Measurements from ENCODE around the gene SLC38A10. TPM values are rescaled to one million over a fixed set of nuclear protein-coding genes. Genes with fewer than 3 reads are reported as not detected.

SLC38A10 gene
- polyA plus RNA-seq, 6 donors from 2014 or later, result 44.0 to 82.0 (median 51.0) TPM

- H3K4me3 Mint-ChIP-seq, result peak overlapping the region in 1 of 8 donors; percentile 9
- ATAC-seq (ENCODE audit: low read depth in 2 of 2), result no peak
- H3K36me3 Mint-ChIP-seq, result no peaks in the 10 kb centered on the region
- no peaks in the 10 kb centered on the region for H3K9me3 Mint-ChIP-seq
- no peak for DNase-seq
- peaks cover 12 to 27% (median 16%) of the 10 kb centered on the region in 3 donors for H3K4me1 Mint-ChIP-seq
- H3K27me3 Mint-ChIP-seq, result no peaks in the 10 kb centered on the region
- H3K27ac Mint-ChIP-seq, result peak overlapping the region in 1 of 6 donors; percentile 38
These were observed 50.0 kb downstream of the SLC38A10 start for GRCh38 chr17:81245024-81245664.

- H3K4me3 Mint-ChIP-seq, result no peak overlapping the region
- no peak for ATAC-seq (ENCODE audit: low read depth in 2 of 2)
- H3K4me1 Mint-ChIP-seq, result peaks cover 12 to 30% (median 20%) of the 10 kb centered on the region in 3 donors
- no peaks in the 10 kb centered on the region for H3K36me3 Mint-ChIP-seq
- no peaks in the 10 kb centered on the region for H3K27me3 Mint-ChIP-seq
- DNase-seq, result no peak
- H3K9me3 Mint-ChIP-seq, result no peaks in the 10 kb centered on the region
- H3K27ac Mint-ChIP-seq, result no peak overlapping the region
These were observed 50.6 kb downstream of the SLC38A10 start for GRCh38 chr17:81244358-81245023.

- Mint-ChIP-seq H3K4me3 (no peak overlapping the region), H3K27ac (no peak overlapping the region), H3K27me3 (no peaks in the 10 kb centered on the region), H3K36me3 (no peaks in the 10 kb centered on the region), H3K4me1 (peaks cover 12 to 30% (median 20%) of the 10 kb centered on the region in 3 donors), H3K9me3 (no peaks in the 10 kb centered on the region)
- DNase-seq, result no peak
- no peak for ATAC-seq (ENCODE audit: low read depth in 2 of 2)
These were observed 51.8 kb downstream of the SLC38A10 start for GRCh38 chr17:81243333-81243664.

GRCh38 chr17:81242421-81243332 lies 52.4 kb downstream of the SLC38A10 start:
- peak overlapping the region in 2 of 8 donors; percentile 11 to 64 for H3K4me3 Mint-ChIP-seq
- H3K27me3 Mint-ChIP-seq, result no peaks in the 10 kb centered on the region
- ATAC-seq (ENCODE audit: low read depth in 2 of 2), result no peak
- peaks cover 15 to 36% (median 24%) of the 10 kb centered on the region in 3 donors for H3K4me1 Mint-ChIP-seq
- DNase-seq, result no peak
- no peaks in the 10 kb centered on the region for H3K36me3 Mint-ChIP-seq
- no peaks in the 10 kb centered on the region for H3K9me3 Mint-ChIP-seq
- no peak overlapping the region for H3K27ac Mint-ChIP-seq

GRCh38 chr17:81241648-81242420 lies 53.3 kb downstream of the SLC38A10 start:
- ATAC-seq (ENCODE audit: low read depth in 2 of 2), result no peak
- peak overlapping the region in 4 of 6 donors; percentile 26 to 65 (median 45) for H3K27ac Mint-ChIP-seq
- DNase-seq, result peak; percentile 73
- no peaks in the 10 kb centered on the region for H3K27me3 Mint-ChIP-seq
- H3K4me1 Mint-ChIP-seq, result peaks cover 20 to 43% (median 31%) of the 10 kb centered on the region in 3 donors
- no peaks in the 10 kb centered on the region for H3K36me3 Mint-ChIP-seq
- H3K9me3 Mint-ChIP-seq, result no peaks in the 10 kb centered on the region
- H3K4me3 Mint-ChIP-seq, result peak overlapping the region in 5 of 8 donors; percentile 11 to 89 (median 32)

- Mint-ChIP-seq H3K4me1 (peaks cover 20 to 43% (median 30%) of the 10 kb centered on the region in 3 donors), H3K9me3 (no peaks in the 10 kb centered on the region), H3K36me3 (no peaks in the 10 kb centered on the region), H3K4me3 (peak overlapping the region in 4 of 8 donors; percentile 28 to 89 (median 64)), H3K27me3 (no peaks in the 10 kb centered on the region), H3K27ac (peak overlapping the region in 2 of 6 donors; percentile 49 to 65)
- no peak for DNase-seq
- ATAC-seq (ENCODE audit: low read depth in 2 of 2), result no peak
These were observed 53.9 kb downstream of the SLC38A10 start for GRCh38 chr17:81241203-81241602.

GRCh38 chr17:81240761-81241160 lies 54.3 kb downstream of the SLC38A10 start:
- H3K4me1 Mint-ChIP-seq, result peaks cover 20 to 43% (median 30%) of the 10 kb centered on the region in 3 donors
- no peaks in the 10 kb centered on the region for H3K27me3 Mint-ChIP-seq
- no peaks in the 10 kb centered on the region for H3K36me3 Mint-ChIP-seq
- ATAC-seq (ENCODE audit: low read depth in 2 of 2) (no peak), DNase-seq (no peak)
- H3K4me3 Mint-ChIP-seq, result peak overlapping the region in 6 of 8 donors; percentile 17 to 94 (median 74)
- H3K27ac Mint-ChIP-seq, result peak overlapping the region in 3 of 6 donors; percentile 47 to 86 (median 49)
- H3K9me3 Mint-ChIP-seq, result no peaks in the 10 kb centered on the region

GRCh38 chr17:81239714-81240555 lies 55.2 kb downstream of the SLC38A10 start:
- no peaks in the 10 kb centered on the region for H3K36me3 Mint-ChIP-seq
- ATAC-seq (ENCODE audit: low read depth in 2 of 2) (peak in 1 of 2 donors; percentile 5), DNase-seq (peak; percentile 34)
- peak overlapping the region; percentile 66 to 90 (median 88) for H3K27ac Mint-ChIP-seq
- H3K4me3 Mint-ChIP-seq, result peak overlapping the region; percentile 88 to 97 (median 92)
- peaks cover 24 to 46% (median 34%) of the 10 kb centered on the region in 3 donors for H3K4me1 Mint-ChIP-seq
- no peaks in the 10 kb centered on the region for H3K9me3 Mint-ChIP-seq
- H3K27me3 Mint-ChIP-seq, result no peaks in the 10 kb centered on the region

GRCh38 chr17:81238815-81239713 lies 56.0 kb downstream of the SLC38A10 start, which contains the start of the genes NDUFAF8 and TEPSIN:
TSS of gene NDUFAF8 (plus strand) at chr17:81239318. CDS start at chr17:81239364, 46 bp downstream.
TSS of gene TEPSIN (minus strand) at chr17:81239055. CDS start at chr17:81239033, 22 bp downstream.
- peaks cover 28 to 49% (median 39%) of the 10 kb centered on the region in 3 donors for H3K4me1 Mint-ChIP-seq
- no peaks in the 10 kb centered on the region for H3K27me3 Mint-ChIP-seq
- peak within 1 kb of the TSS; percentile 88 to 98 (median 95) for H3K4me3 Mint-ChIP-seq

GRCh38 chr17:81238490-81238814 lies 56.7 kb downstream of the SLC38A10 start:
- Mint-ChIP-seq H3K4me3 (peak overlapping the region; percentile 79 to 98 (median 94)), H3K4me1 (peaks cover 28 to 49% (median 39%) of the 10 kb centered on the region in 3 donors), H3K9me3 (no peaks in the 10 kb centered on the region), H3K27ac (peak overlapping the region in 2 of 6 donors; percentile 69 to 89), H3K36me3 (no peaks in the 10 kb centered on the region), H3K27me3 (no peaks in the 10 kb centered on the region)
- DNase-seq, result no peak
- ATAC-seq (ENCODE audit: low read depth in 2 of 2), result no peak

More at GRCh38 chr17:81238815-81239713, 56.0 kb downstream of the SLC38A10 start, which contains the start of the genes NDUFAF8 and TEPSIN:
- H3K36me3 Mint-ChIP-seq, result no peaks in the 10 kb centered on the region
- peak; percentile 97 for DNase-seq
- ATAC-seq (ENCODE audit: low read depth in 2 of 2), result peak; percentile 94 to 95
- no peaks in the 10 kb centered on the region for H3K9me3 Mint-ChIP-seq
- peak within 1 kb of the TSS; percentile 85 to 95 (median 90) for H3K27ac Mint-ChIP-seq

All from naive B cell (primary cell).